CD4-positive, alpha-beta T cell treated with Interleukin-4 for 1 hour (primary cell): ENCODE results near the gene PXDN.

Experiments
- DNase-seq, 2 donors: peaks; one replicate each; pipeline ENCODE4 v3.0.0-alpha.2; 2020 to 2022

PXDN gene

DNA sequence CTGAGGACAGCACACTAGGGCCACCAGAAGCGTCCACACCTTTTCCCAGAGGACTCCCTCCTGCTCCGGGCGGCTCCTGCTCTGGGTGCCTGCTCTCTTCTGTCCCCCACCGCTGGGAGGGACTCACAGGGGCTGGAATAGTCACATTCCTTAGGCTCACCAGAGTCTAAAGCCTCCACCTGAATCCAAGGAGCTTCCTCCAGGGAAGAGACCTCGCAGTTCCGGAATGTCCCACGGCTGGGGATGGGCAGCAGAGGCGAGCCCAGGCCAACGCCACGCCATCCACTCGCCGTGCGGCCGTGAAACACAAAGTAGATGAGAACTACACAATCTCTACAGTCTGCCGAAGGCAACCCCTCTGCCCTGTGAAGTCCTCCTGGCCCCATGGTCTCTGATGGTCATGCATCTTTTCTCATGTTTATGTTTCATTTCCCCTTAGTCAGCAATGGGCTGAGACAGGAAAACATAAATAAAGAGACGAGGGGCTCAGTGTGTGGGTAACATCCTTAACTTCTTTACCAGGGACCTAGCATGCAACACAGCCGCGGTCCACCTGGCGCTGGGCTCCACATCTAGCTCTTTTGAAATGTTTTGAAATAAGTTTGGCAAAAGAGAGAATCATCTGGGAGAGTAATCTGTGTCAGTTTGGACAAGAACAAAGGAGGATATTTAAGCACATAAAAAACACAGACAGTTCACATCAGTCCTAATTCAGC, 98.4 kb downstream of the PXDN start:
- no peak for DNase-seq

GRCh38 chr2:1644427-1644826, 99.9 kb downstream of the PXDN start:
- DNase-seq: no peak

GRCh38 chr2:1642993-1643619, 101.2 kb downstream of the PXDN start:
- no peak for DNase-seq

DNA sequence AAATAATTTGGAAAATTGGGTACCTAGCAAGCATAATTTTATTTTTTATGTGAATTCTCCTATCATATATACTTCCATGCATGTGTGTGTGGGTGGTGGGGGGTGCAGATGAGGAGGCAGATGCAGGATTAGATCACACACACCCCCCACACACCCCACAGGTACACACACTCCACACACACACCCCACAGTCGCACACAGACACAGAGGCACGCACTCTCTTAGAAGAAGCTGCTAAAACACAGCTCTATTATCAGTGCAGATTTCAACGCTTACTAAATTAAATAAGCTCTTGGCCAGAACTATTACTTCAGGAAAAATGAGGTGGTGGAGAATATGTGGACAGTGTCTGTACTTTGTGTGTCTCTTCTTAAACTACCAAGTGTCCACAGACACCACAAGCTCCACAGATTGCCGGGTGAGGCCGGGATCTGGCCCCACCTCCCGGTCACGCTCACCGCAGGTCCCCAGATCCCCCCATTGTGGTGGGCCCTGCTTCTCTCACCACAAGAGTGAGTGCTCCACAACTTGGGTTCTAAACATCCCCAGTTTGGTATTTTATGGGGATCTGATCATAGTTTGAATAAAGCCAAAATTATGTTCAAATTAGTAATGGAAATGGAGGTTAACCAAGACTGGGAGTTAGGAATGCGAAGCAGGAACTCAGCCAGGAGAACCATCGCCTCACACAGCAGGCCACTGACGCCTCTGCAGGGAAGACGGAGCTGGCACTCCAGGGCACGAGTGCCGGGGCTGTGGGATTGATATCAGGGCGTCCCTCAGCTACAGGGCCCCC, 102.1 kb downstream of the PXDN start:
- no peak for DNase-seq

GRCh38 chr2:1641523-1641922, 102.8 kb downstream of the PXDN start:
- DNase-seq: no peak

- no peak for DNase-seq
Measured at GRCh38 chr2:1640301-1641135, 103.8 kb downstream of the PXDN start.

DNA sequence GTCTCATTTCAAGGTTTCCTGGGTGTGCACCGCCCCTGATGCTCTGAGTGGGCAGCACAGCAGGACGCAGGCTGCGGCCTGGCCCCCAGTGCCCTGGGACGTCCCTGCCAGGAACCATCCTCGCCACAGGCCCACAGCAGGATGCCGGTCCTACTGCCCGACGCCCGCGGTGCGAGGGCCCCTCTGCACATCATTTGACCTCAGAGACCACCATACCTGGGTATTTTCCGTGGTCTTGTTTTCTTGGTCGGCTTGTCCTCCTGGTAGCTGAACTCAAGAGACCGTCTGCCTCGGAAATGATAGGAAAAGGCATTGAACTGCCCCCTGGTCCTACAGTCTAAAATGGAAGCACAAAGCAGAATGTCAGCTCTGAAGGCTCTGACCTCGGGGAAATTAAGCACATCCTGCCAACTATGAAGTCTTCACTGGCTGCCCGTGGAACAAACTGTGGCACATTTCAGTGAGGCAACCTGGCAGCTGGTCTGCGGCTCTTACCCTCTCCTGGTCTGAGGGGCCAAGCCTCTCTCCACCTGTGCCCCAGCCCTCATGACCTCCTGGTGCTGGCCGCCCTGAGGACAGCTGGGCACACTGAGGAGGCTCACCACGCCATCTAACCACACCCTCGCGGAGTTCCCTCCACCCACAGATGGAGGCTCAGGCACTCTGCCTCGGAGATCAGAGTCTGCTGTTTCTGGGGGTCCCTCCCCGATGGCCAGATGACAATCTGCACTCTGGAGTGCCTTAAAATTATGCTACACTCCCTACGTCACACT, 105.0 kb downstream of the PXDN start:
- no peak for DNase-seq

GRCh38 chr2:1638281-1638860, 105.9 kb downstream of the PXDN start:
- no peak for DNase-seq

DNA sequence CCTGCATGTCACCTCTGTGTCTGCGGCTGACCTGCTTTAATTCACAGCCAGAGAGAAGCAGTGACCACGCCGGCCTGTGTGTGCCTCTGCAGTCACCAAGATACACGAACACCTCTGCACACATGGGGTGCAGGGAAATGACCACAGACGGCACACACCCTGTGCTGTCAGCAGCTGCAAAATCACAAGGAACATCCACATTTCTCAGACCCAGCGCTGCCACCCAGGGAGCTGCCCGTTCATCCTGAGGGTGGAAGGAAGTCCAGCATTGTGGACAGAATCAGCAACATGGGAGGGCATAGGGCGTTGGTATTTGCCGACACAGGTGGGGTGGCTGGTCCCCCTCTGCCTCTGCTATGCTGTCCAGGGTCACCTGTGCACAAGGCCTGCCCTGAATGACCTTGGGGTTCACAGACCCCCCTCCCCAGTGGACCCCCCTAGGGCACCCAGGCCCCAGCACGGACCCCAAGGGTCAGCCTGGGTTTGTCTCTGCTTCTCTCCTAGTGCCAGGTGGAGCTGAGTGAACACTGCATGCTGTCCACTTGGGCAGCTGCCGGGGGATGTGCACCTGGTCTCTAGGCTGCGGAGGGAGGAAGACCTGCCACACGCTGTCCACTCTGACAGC, 107.4 kb downstream of the PXDN start:
- DNase-seq: no peak

DNA sequence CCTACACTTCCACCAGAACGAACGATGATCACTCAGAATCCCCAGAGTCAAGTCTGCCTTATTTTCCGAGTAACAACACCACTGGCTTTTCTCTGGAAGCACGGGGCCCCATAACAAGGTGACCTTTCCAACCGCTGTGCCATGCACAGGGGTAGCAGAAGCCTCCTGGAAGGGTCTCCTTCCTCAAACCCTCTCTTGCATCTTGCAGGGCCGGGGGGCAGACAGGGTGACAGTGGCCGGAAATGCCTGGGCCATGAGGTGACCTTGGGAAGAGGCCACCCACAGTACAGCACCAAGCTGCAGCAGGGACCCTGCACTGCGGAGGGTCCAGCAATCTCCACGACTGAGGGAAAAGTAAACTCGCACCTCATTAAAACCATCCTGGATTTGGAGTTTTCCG, 108.5 kb downstream of the PXDN start:
- no peak for DNase-seq

- DNase-seq: no peak
Measured at GRCh38 chr2:1634681-1635341, 109.5 kb downstream of the PXDN start.

- DNase-seq: no peak
Measured at GRCh38 chr2:1633936-1634587, 110.3 kb downstream of the PXDN start.

GRCh38 chr2:1633092-1633671, 111.1 kb downstream of the PXDN start:
- DNase-seq: no peak

DNA sequence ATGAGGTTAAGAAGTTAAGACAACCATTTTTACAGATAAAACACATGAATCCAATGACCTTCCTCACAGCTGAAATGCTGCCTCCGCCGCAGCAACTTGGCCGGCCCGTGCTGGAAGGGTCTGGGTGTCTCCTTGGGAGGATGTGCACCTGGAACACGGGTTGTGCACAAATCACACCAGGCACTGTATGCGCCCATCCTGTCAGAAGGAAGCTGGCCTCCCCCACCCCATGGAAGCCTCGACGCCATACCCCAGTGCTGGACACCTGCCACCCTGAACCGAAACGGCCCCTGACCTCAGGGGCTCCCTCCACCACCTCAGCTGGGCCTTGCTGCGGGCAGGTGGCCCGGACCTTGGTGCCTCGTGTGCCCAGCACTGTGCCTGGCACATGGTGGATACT, 111.8 kb downstream of the PXDN start:
- no peak for DNase-seq

- no peak for DNase-seq
Measured at GRCh38 chr2:1632002-1632348, 112.3 kb downstream of the PXDN start.

DNA sequence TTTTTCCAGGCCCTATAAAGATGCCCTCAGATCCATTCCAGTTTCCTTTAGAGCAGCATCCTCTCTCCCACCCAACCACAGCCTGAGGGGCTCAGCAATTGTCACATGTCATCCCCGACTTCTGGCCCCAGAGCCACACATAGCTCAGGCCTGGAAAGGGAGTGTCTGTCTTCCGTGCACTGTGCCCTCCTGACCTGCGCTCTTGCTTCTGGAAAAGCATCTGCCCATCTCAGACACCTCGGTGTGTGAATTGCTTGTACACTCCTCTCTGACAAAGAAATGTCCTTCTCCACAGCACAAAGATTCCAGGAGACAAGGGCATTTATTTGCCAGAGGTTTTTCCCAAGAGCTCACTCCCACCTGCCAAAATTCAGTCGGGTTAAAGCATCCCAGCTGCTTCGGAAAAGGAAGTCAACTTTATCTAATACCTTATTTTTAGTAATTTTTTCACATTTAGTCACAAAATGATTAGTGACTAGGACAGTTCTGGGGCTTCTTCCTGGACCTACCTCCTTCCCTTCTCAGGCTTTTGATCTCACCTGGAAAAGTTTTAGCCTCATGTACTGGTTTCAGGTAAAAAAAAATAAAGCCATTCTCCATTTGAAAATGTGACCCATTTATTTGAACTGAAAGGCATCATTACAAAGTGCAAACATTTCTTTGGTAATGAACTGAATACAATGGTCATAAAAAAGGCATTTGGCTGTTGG, 112.9 kb downstream of the PXDN start:
- no peak for DNase-seq

GRCh38 chr2:1628893-1629292, 115.4 kb downstream of the PXDN start:
- no peak for DNase-seq

GRCh38 chr2:1627628-1628381, 116.5 kb downstream of the PXDN start:
- DNase-seq: no peak

DNA sequence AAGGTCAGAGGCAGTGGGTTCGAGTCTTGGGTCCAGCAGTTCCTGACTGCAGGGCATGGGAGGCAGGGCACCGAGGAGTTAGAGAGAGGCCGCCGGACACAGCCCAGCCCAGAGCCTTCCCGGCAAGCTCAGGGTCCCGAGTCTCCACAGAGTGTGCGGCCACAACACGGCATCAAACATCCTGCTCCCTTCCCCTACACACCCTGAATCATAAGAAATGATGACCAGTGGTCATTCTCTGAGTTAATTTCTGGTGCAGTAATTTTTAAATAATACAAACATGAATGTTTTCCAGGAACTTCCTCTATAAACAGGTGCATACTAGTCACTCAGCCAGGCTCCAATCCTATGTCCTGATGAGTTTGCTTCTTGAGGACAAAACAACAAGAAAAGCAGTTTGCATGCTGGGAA, 118.0 kb downstream of the PXDN start:
- DNase-seq: no peak
